Subcutaneous adipose tissue (tissue), 4 donors: ENCODE data around the gene HLCS. TPM values are rescaled to one million over a fixed set of nuclear protein-coding genes. Genes with fewer than 3 reads are reported as not detected.

ENCODE experiments used
- total RNA-seq, 4 donors: library from RNA; depleted of rRNA; stranded (reverse); fragments of >200 nt; gene quantifications; one replicate each; pipeline ENCODE4 v1.1.0, GENCODE V29; 2016
- TF ChIP-seq, protein P1 (sequence below): fragments of 450-650 bp; IDR thresholded peaks from one replicate; pipeline ENCODE4 v1.5.1; 2016; ENCODE audit warnings: low read depth, mild to moderate bottlenecking, control low read depth, antibody characterized with exemption, moderate library complexity

Gene HLCS
- total RNA-seq, 4 donors from 2014 or later: 14.6 to 30.3 (median 23.7) TPM

DNA sequence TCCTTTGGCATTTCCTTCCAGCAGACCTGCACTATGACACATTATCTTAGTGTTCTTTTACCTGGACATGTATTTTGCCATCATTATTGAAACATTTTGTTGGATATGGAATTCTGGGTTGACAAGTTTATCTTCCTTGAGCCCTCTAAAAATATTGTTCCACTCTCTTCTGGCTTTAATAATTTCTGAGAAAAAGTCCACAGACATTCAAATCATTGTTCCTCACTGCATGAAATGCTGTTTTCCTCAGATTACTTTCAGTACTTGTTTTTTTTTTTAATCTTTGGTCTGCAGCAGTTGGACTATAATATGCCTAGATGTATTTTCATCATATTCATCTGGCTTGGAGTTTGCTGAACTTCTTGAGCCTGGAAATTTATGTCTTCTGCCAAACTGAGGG, 88.7 kb downstream of the HLCS start:
- TF ChIP-seq, protein P1, sequence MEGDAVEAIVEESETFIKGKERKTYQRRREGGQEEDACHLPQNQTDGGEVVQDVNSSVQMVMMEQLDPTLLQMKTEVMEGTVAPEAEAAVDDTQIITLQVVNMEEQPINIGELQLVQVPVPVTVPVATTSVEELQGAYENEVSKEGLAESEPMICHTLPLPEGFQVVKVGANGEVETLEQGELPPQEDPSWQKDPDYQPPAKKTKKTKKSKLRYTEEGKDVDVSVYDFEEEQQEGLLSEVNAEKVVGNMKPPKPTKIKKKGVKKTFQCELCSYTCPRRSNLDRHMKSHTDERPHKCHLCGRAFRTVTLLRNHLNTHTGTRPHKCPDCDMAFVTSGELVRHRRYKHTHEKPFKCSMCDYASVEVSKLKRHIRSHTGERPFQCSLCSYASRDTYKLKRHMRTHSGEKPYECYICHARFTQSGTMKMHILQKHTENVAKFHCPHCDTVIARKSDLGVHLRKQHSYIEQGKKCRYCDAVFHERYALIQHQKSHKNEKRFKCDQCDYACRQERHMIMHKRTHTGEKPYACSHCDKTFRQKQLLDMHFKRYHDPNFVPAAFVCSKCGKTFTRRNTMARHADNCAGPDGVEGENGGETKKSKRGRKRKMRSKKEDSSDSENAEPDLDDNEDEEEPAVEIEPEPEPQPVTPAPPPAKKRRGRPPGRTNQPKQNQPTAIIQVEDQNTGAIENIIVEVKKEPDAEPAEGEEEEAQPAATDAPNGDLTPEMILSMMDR: no peak

- TF ChIP-seq, protein P1: no peak
Measured at GRCh38 chr21:36874665-36875064, 91.8 kb downstream of the HLCS start.

DNA sequence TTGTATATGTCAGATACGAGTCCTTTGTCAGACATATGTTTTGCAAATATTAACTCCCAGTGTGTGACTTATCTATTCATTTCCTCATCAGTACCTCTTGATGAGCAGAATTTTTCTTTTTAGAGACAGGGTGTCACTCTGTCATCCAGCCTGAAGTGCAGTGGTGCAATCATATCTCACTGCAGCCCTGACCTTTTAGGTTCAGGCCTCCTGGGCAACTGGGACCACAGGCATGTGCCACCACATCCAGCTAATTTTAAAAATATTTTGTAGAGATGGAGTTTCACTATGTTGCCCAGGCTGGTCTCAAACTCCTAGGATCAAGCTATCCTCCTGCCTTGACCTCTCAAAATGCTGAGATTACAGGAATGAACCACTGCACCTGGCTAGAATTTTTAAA, 93.0 kb downstream of the HLCS start:
- TF ChIP-seq, protein P1: no peak

DNA sequence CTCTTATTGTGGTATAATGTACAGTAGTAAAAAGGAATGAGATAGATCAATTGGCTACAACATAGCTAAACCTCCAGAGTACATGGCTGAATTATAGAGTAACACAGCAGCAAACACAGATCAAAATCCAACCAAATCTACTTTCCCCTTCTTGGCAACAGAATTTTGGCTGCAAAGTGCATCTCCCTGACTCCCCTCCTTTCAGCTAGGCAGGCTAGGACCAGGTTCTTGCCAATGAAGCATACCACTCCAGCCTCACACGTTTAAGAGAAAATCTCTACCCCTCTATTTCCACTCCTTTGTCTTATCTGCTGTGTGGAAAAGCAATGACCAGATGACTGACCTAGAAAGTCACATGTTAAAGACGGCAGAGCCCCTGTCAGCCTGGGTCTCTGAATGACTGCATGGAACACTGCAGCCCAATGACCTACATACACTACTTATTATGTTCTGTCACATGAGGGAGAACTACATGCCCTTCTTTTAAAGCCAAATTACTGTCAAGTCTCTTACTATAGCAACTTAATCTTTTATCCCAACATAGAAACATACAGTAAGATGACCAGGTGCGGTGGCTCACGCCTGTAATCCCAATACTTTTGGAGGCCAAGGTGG, 99.1 kb downstream of the HLCS start:
- TF ChIP-seq, protein P1: no peak

GRCh38 chr21:36866419-36866818, 100.0 kb downstream of the HLCS start:
- TF ChIP-seq, protein P1: no peak

DNA sequence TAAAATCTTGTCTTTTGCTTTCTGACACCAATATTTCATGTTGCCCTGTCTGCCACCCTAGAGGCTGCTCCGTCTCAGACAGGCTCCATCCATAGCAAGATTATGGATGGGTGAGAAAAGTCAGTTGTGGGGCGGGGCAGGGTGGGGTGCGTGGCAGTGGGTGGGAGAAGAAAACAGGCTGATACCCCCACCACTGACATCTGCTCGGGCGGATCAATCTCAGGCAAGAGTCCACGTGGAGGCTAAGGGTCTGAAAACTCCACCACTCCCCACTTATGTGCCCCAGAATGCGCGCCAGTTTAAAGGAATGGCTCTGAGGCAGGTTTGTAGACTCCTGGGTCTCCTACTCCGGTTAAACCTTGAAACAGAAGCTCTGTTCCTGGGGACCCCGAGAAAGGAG, 101.5 kb downstream of the HLCS start:
- TF ChIP-seq, protein P1: no peak

GRCh38 chr21:36863260-36863659, 103.2 kb downstream of the HLCS start:
- TF ChIP-seq, protein P1: no peak
